Stimulated activated CD8-positive, alpha-beta memory T cell treated with anti-CD3 and anti-CD28 coated beads, Interleukin-4, amount 100 ng/mL, for 24 hours (primary cell): ENCODE results near the gene FAM227B.
"Not testable (repeated sequence)": the region's sequence is repeated elsewhere in the genome, so short reads cannot be mapped to it uniquely, and the experiment has no call there.

Source experiments
- DNase-seq: peaks from one replicate; pipeline ENCODE4 v3.0.0-alpha.2; 2020; ENCODE audit warnings: low read depth

The FAM227B gene

GRCh38 chr15:49372366-49372765, 248.3 kb downstream of the FAM227B start:
- DNase-seq: no peak

GRCh38 chr15:49370782-49371181, 249.8 kb downstream of the FAM227B start:
- DNase-seq: no peak

GRCh38 chr15:49366496-49366895, 254.1 kb downstream of the FAM227B start:
- DNase-seq: no peak

- no peak for DNase-seq
These were observed 259.2 kb downstream of the FAM227B start for GRCh38 chr15:49361370-49361769.

- DNase-seq: not testable (repeated sequence)
These were observed 266.2 kb downstream of the FAM227B start for GRCh38 chr15:49354439-49354838.

- DNase-seq: no peak
These were observed 277.1 kb downstream of the FAM227B start for GRCh38 chr15:49343546-49343945.

- DNase-seq: no peak
These were observed 281.0 kb downstream of the FAM227B start for GRCh38 chr15:49339656-49340055.

- DNase-seq: no peak
These were observed 288.7 kb downstream of the FAM227B start for GRCh38 chr15:49331951-49332350.

GRCh38 chr15:49331442-49331841, 289.2 kb downstream of the FAM227B start:
- DNase-seq: no peak

GRCh38 chr15:49330166-49330565, 290.5 kb downstream of the FAM227B start:
- DNase-seq: no peak

- no peak for DNase-seq
These were observed 291.7 kb downstream of the FAM227B start for GRCh38 chr15:49328941-49329340.

- no peak for DNase-seq
These were observed 292.7 kb downstream of the FAM227B start for GRCh38 chr15:49327927-49328326.

GRCh38 chr15:49323207-49323606, 297.4 kb downstream of the FAM227B start:
- no peak for DNase-seq

- DNase-seq: no peak
These were observed 300.3 kb downstream of the FAM227B start for GRCh38 chr15:49320351-49320750.

GRCh38 chr15:49315391-49315823, 305.2 kb downstream of the FAM227B start:
- DNase-seq: no peak

- no peak for DNase-seq
These were observed 305.9 kb downstream of the FAM227B start for GRCh38 chr15:49314716-49315115.

- no peak for DNase-seq
These were observed 307.0 kb downstream of the FAM227B start for GRCh38 chr15:49313650-49314049.

- DNase-seq: no peak
These were observed 310.7 kb downstream of the FAM227B start for GRCh38 chr15:49309889-49310288.

- no peak for DNase-seq
These were observed 311.9 kb downstream of the FAM227B start for GRCh38 chr15:49308686-49309085.

- DNase-seq: no peak
These were observed 314.1 kb downstream of the FAM227B start for GRCh38 chr15:49306551-49306950.

GRCh38 chr15:49303003-49303402, 317.6 kb downstream of the FAM227B start:
- no peak for DNase-seq

- DNase-seq: no peak
These were observed 319.1 kb downstream of the FAM227B start for GRCh38 chr15:49301562-49301961.

- no peak for DNase-seq
These were observed 319.8 kb downstream of the FAM227B start for GRCh38 chr15:49300856-49301255.

GRCh38 chr15:49297584-49297983, 323.0 kb downstream of the FAM227B start:
- DNase-seq: no peak

- no peak for DNase-seq
These were observed 324.4 kb downstream of the FAM227B start for GRCh38 chr15:49296258-49296657.
